Activated CD8-positive, alpha-beta T cell treated with anti-CD3 and anti-CD28 coated beads for 36 hours (primary cell): ENCODE results near the gene RAD51AP2. TPM values are rescaled to one million over a fixed set of nuclear protein-coding genes. Genes with fewer than 3 reads are reported as not detected.

Experiments
- ATAC-seq: fragments of 200-7000 bp; cut with Tn5 transposase; one replicate; pipeline ENCODE4 v1.10.0; 2021; ENCODE audit warnings: mild to moderate bottlenecking, moderate library complexity
- CTCF ChIA-PET: fragments of 350-600 bp; sonication (Branson Sonifier 250); formaldehyde crosslinking; loops from one replicate; lab custom pipeline; 2021; ENCODE audit warnings: antibody characterized with exemption; lab: Charles Lee
- POLR2A ChIA-PET: fragments of 350-600 bp; sonication (Branson Sonifier 250); formaldehyde crosslinking; loops from one replicate; lab custom pipeline; 2021; ENCODE audit warnings: antibody characterized with exemption; lab: Charles Lee
- DNase-seq: peaks from one replicate; pipeline ENCODE4 v3.0.0-alpha.2; 2020
- H3K27ac Mint-ChIP-seq: one replicate; pipeline ENCODE4 v1.8.0; 2021; ENCODE audit warnings: mild to moderate bottlenecking, mixed read lengths
- H3K27me3 Mint-ChIP-seq: one replicate; pipeline ENCODE4 v1.8.0; 2021; ENCODE audit warnings: mixed read lengths
- H3K36me3 Mint-ChIP-seq: one replicate; pipeline ENCODE4 v1.8.0; 2021; ENCODE audit warnings: low read depth, mixed read lengths
- H3K4me1 Mint-ChIP-seq: one replicate; pipeline ENCODE4 v1.8.0; 2021; ENCODE audit warnings: low read depth, mixed read lengths
- H3K4me3 Mint-ChIP-seq: one replicate; pipeline ENCODE4 v1.8.0; 2021; ENCODE audit warnings: mild to moderate bottlenecking, moderate library complexity, mixed read lengths
- H3K9me3 Mint-ChIP-seq: one replicate; pipeline ENCODE4 v1.8.0; 2021; ENCODE audit warnings: mixed read lengths
- CTCF ChIP-seq: fragments of 200-600 bp; IDR thresholded peaks from one replicate; pipeline ENCODE4 v1.8.0; 2022; ENCODE audit warnings: antibody characterized with exemption, mild to moderate bottlenecking
- intact Hi-C: fragments of 100-400 bp; cut with micrococcal nuclease; formaldehyde crosslinking; loops from one replicate; pipeline ENCODE4 v1.10.0; 2022
- total RNA-seq, 2 experiments: library from RNA; stranded (reverse); gene quantifications; one replicate each; pipeline ENCODE4 v1.2.3, GENCODE V29; 2021

Gene RAD51AP2
- total RNA-seq, 2 experiments from 2014 or later, result not detected

DNA sequence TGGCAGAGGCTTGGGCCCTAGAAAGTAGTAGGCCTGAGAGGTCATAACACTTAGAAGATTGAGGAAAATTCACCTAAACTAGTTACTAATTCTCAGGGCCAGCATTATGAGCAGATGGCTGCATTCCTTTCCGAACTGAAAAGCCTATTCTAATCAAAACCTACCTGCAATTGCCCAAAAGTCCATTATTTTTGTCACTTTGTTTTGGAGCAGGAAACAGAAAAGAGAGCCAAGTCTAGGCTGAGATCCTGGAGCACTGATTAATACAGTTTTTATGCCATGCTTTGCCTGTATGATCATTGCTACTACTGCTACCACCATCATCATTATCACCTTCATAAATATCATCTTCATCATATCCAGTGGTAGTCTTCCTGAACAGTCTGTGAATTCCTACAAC is 36.9 kb upstream of the RAD51AP2 start:
- ChIA-PET CTCF (no interaction called here), POLR2A (no interaction called here)
- no peaks in the 10 kb centered on the region for H3K9me3 Mint-ChIP-seq
- intact Hi-C loops, result no loop called here
- TF ChIP-seq CTCF, result no peak
- H3K4me1 Mint-ChIP-seq, result no peaks in the 10 kb centered on the region
- DNase-seq, result no peak
- H3K27ac Mint-ChIP-seq, result no peak overlapping the region
- ATAC-seq, result no peak
- peaks cover 4% of the 10 kb centered on the region for H3K27me3 Mint-ChIP-seq
- no peak overlapping the region for H3K4me3 Mint-ChIP-seq
- no peaks in the 10 kb centered on the region for H3K36me3 Mint-ChIP-seq

- ChIA-PET CTCF (no interaction called here), POLR2A (no interaction called here)
- no peaks in the 10 kb centered on the region for H3K9me3 Mint-ChIP-seq
- no peak for TF ChIP-seq CTCF
- no peaks in the 10 kb centered on the region for H3K36me3 Mint-ChIP-seq
- no peaks in the 10 kb centered on the region for H3K4me1 Mint-ChIP-seq
- ATAC-seq, result no peak
- no peak for DNase-seq
- intact Hi-C loops, result no loop called here
- peaks cover 8% of the 10 kb centered on the region for H3K27me3 Mint-ChIP-seq
- H3K27ac Mint-ChIP-seq, result no peak overlapping the region
- H3K4me3 Mint-ChIP-seq, result no peak overlapping the region
Observed at GRCh38 chr2:17550907-17551306, 32.7 kb upstream of the RAD51AP2 start.

GRCh38 chr2:17547737-17548136 is 29.5 kb upstream of the RAD51AP2 start:
- H3K4me1 Mint-ChIP-seq, result no peaks in the 10 kb centered on the region
- DNase-seq (no peak), ATAC-seq (no peak)
- H3K9me3 Mint-ChIP-seq, result no peaks in the 10 kb centered on the region
- TF ChIP-seq CTCF, result no peak
- H3K36me3 Mint-ChIP-seq, result no peaks in the 10 kb centered on the region
- ChIA-PET CTCF (no interaction called here), POLR2A (no interaction called here)
- intact Hi-C loops, result no loop called here
- no peak overlapping the region for H3K27ac Mint-ChIP-seq
- peaks cover 15% of the 10 kb centered on the region for H3K27me3 Mint-ChIP-seq
- no peak overlapping the region for H3K4me3 Mint-ChIP-seq

GRCh38 chr2:17547237-17547636 is 29.0 kb upstream of the RAD51AP2 start:
- Mint-ChIP-seq H3K4me3 (no peak overlapping the region), H3K9me3 (no peaks in the 10 kb centered on the region), H3K27me3 (peaks cover 15% of the 10 kb centered on the region), H3K36me3 (no peaks in the 10 kb centered on the region), H3K27ac (no peak overlapping the region), H3K4me1 (no peaks in the 10 kb centered on the region)
- TF ChIP-seq CTCF, result no peak
- ChIA-PET CTCF (no interaction called here), POLR2A (no interaction called here)
- no peak for DNase-seq
- no peak for ATAC-seq
- intact Hi-C loops, result no loop called here

DNA sequence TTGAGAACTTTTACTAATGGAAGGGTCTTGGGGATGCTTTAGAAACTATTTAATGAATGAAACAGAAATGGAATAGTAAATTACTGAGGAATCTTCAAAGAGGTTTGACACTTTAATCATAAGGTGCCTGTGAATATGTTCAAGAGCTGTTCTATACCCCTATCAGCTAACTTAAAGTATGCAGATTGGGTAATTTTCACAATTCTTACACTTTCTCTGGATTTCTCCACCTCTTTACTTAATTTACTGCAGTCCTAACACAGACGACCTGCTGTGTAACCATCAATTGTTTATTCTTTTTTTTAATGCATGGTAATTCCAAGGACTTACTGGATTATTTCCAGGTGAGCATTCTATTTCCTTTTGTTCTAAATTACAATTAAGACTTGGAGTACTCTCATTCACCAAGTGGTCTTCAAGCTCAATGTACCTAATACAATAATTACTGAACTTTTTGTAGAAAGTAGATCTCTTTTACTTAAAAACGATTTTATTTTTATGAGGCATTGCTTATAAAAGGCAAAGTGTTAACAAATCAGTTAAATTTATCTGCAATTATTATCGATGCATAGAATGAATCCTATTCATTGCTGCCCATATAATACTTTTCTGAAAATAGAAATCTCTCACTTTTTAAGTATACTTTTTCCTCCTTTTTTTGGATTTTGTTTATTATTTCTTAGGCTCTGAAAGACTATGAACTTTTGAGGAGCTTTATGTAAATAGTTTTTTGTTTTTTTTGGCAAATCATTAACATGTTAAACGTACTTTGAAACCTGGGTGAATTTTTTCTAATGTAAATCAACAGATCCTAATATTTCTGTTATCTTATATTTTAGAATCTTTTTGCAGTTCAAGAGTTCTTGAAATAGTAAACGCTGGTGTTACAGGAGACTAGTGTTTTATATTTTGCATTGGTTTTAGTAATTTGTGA is 27.7 kb upstream of the RAD51AP2 start:
- H3K4me3 Mint-ChIP-seq, result no peak overlapping the region
- no peaks in the 10 kb centered on the region for H3K9me3 Mint-ChIP-seq
- H3K27ac Mint-ChIP-seq, result no peak overlapping the region
- H3K4me1 Mint-ChIP-seq, result no peaks in the 10 kb centered on the region
- TF ChIP-seq CTCF, result no peak
- ChIA-PET POLR2A (no interaction called here), CTCF (no interaction called here)
- H3K27me3 Mint-ChIP-seq, result peaks cover 23% of the 10 kb centered on the region
- no peak for ATAC-seq
- intact Hi-C loops, result no loop called here
- no peak for DNase-seq
- H3K36me3 Mint-ChIP-seq, result no peaks in the 10 kb centered on the region
